Measurements from ENCODE around the gene SPACDR. TPM values are rescaled to one million over a fixed set of nuclear protein-coding genes. Genes with fewer than 3 reads are reported as not detected.

Gene SPACDR
- total RNA-seq, 3 donors from 2014 or later (not counting 1 experiment from before 2014, with no cell fraction given), result 2.3 to 4.1 (median 3.9) TPM

GRCh38 chr7:100485471-100485876 lies 21.4 kb upstream of the SPACDR start:
- peaks cover 18% of the 10 kb centered on the region for H3K4me1 ChIP-seq (ENCODE audit: control insufficient read depth, insufficient read depth, low read length)
- no peak for ATAC-seq
- H3K36me3 ChIP-seq (ENCODE audit: control insufficient read depth, insufficient read depth, low read length), result no peaks in the 10 kb centered on the region
- H3K36me3 Mint-ChIP-seq, result no peaks in the 10 kb centered on the region
- no peaks in the 10 kb centered on the region for H3K9me3 ChIP-seq (ENCODE audit: control insufficient read depth, insufficient read depth, low read length)
- no peak overlapping the region for H3K4me3 Mint-ChIP-seq
- H3K9me3 Mint-ChIP-seq, result no peaks in the 10 kb centered on the region
- no peaks in the 10 kb centered on the region for H3K27me3 ChIP-seq (ENCODE audit: control insufficient read depth, insufficient read depth, low read length)
- H3K4me3 ChIP-seq (ENCODE audit: low read length), result no peak overlapping the region
- no peak overlapping the region for H3K27ac Mint-ChIP-seq
- 80% methylated on average over 4 of the region's 4 CpGs for WGBS (ENCODE audit: insufficient coverage)
- TF ChIP-seq CTCF (IDR thresholded peaks at IDR 0.05), result no peak
- DNase-seq, result peak in 1 of 2 donors; percentile 10
- H3K27ac ChIP-seq (ENCODE audit: low read length), result no peak overlapping the region
- peaks cover 0 to 3% of the 10 kb centered on the region in 2 donors for H3K27me3 Mint-ChIP-seq (ENCODE audit: low read depth in 2 of 2)
- intact Hi-C loops (cut with micrococcal nuclease), result no loop called here
- peaks cover 5 to 10% of the 10 kb centered on the region in 2 donors for H3K4me1 Mint-ChIP-seq

- intact Hi-C loops (cut with micrococcal nuclease), result no loop called here
- WGBS (ENCODE audit: insufficient coverage), result 91% methylated on average over 6 of the region's 6 CpGs
Measured at GRCh38 chr7:100484673-100485045, 20.6 kb upstream of the SPACDR start.

GRCh38 chr7:100483722-100484672 lies 19.9 kb upstream of the SPACDR start, which contains the start of gene NYAP1:
Gene NYAP1, plus strand, starts transcription at chr7:100483927. Its CDS starts 1,385 bp downstream, at chr7:100485312.
- DNase-seq, result peak in 1 of 2 donors; percentile 77
- H3K4me3 ChIP-seq (ENCODE audit: low read length), result peak within 1 kb of the TSS; percentile 29
- no peak for TF ChIP-seq CTCF (IDR thresholded peaks at IDR 0.05)
- intact Hi-C loops (cut with micrococcal nuclease), result no loop called here
- peak within 1 kb of the TSS; percentile 86 for H3K4me3 Mint-ChIP-seq
- peak; percentile 11 to 45 (median 34) for ATAC-seq
- H3K36me3 Mint-ChIP-seq, result no peaks in the 10 kb centered on the region
- H3K9me3 Mint-ChIP-seq, result no peaks in the 10 kb centered on the region
- H3K27me3 ChIP-seq (ENCODE audit: control insufficient read depth, insufficient read depth, low read length), result no peaks in the 10 kb centered on the region
- 27% methylated on average over 43 of the region's 45 CpGs for WGBS (ENCODE audit: insufficient coverage)
- H3K36me3 ChIP-seq (ENCODE audit: control insufficient read depth, insufficient read depth, low read length), result no peaks in the 10 kb centered on the region
- no peaks in the 10 kb centered on the region for H3K9me3 ChIP-seq (ENCODE audit: control insufficient read depth, insufficient read depth, low read length)
- peaks cover 0 to 1% of the 10 kb centered on the region in 2 donors for H3K27me3 Mint-ChIP-seq (ENCODE audit: low read depth in 2 of 2)
- H3K4me1 Mint-ChIP-seq, result peaks cover 5 to 14% of the 10 kb centered on the region in 2 donors
- peaks cover 25% of the 10 kb centered on the region for H3K4me1 ChIP-seq (ENCODE audit: control insufficient read depth, insufficient read depth, low read length)
- no peak within 1 kb of the TSS for H3K27ac ChIP-seq (ENCODE audit: low read length)
- peak within 1 kb of the TSS in 1 of 2 donors; percentile 48 for H3K27ac Mint-ChIP-seq

More at GRCh38 chr7:100484673-100485045, 20.6 kb upstream of the SPACDR start:
- no peak for TF ChIP-seq CTCF (IDR thresholded peaks at IDR 0.05)
- Histone ChIP-seq H3K4me1 (ENCODE audit: control insufficient read depth, insufficient read depth, low read length) (peaks cover 19% of the 10 kb centered on the region), H3K9me3 (ENCODE audit: control insufficient read depth, insufficient read depth, low read length) (no peaks in the 10 kb centered on the region), H3K27me3 (ENCODE audit: control insufficient read depth, insufficient read depth, low read length) (no peaks in the 10 kb centered on the region), H3K27ac (ENCODE audit: low read length) (no peak overlapping the region), H3K36me3 (ENCODE audit: control insufficient read depth, insufficient read depth, low read length) (no peaks in the 10 kb centered on the region), H3K4me3 (ENCODE audit: low read length) (no peak overlapping the region)
- Mint-ChIP-seq H3K36me3 (no peaks in the 10 kb centered on the region), H3K9me3 (no peaks in the 10 kb centered on the region), H3K27me3 (ENCODE audit: low read depth in 2 of 2) (no peaks in the 10 kb centered on the region), H3K4me1 (peaks cover 5 to 11% of the 10 kb centered on the region in 2 donors), H3K27ac (no peak overlapping the region), H3K4me3 (peak overlapping the region; percentile 58)
- peak in 1 of 2 donors; percentile 45 for DNase-seq
- no peak for ATAC-seq
